NCI-H524 treated with DMSO at 0.1 percent for 48 hours (cell line): ENCODE measurements around the gene ZSWIM6.

Experiments
- DNase-seq: peaks from one replicate; lab custom pipeline; 2025; lab: John Stamatoyannopoulos, UW

The ZSWIM6 gene

GRCh38 chr5:61441742-61442141, 109.7 kb downstream of the ZSWIM6 start:
- no peak for DNase-seq

GRCh38 chr5:61447780-61448495, 115.9 kb downstream of the ZSWIM6 start:
- no peak for DNase-seq

GRCh38 chr5:61449804-61450492, 117.9 kb downstream of the ZSWIM6 start:
- DNase-seq: no peak

- DNase-seq: peak; percentile 66
These were observed 118.6 kb downstream of the ZSWIM6 start for GRCh38 chr5:61450493-61451279.

DNA sequence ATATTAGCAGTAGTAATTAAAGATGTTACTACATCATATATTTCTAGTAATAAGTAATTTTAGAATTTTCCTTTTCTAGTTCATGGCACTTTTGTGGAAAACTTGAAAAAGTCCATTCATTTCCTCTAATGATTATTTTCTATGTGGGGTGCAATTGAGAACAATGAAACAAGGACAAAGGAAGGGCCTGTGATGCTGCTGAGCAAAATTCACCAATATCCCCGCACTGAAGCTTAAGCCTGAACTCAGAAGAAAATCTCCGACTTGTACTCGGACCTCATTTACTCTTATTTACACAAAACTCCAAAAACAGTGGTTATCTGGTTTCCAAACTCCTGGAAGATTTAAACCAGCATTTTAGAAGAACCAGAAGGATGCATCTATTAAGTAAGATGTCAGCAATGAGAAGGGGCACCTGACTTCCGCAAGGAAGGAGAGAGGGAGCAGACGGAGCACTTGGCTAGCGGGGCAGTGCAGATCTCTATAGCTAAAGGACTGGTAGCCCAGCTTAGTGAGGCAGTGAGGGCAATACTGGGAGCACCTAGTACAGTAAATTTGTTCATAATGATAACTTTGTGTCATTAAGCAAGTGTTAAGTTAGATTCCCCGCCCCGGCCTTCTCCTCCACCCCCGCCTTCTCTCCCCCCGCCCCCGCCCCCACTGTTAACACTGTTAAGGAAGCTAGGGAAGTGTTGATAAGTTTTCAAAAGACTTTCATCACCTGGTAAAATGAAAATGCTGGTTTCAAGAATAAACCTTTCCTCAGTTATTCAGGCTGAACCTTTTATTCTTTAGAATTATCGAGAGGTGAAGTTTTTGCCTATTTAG, 123.3 kb downstream of the ZSWIM6 start:
- no peak for DNase-seq

GRCh38 chr5:61460471-61460870, 128.4 kb downstream of the ZSWIM6 start:
- DNase-seq: no peak

- DNase-seq: no peak
These were observed 129.4 kb downstream of the ZSWIM6 start for GRCh38 chr5:61461417-61461816.

DNA sequence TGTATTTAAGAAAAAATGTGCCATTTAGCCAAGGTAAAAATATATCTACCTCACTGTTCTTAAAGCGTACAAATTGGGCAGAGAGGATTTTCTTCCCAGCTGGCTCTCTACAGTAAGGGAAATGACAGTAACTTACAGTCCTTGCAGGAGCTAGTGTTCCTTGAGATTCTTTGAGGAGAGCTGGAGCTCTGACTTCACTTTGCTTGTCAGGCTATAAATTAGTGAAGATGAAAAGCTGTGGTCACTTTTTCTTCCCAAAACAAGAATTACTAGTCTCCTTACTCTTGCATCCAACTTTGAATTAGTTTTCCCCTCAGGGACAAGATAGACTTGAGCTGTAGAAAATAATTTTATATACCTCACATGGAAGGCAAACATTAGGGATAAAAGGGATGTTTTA, 129.9 kb downstream of the ZSWIM6 start:
- DNase-seq: no peak

DNA sequence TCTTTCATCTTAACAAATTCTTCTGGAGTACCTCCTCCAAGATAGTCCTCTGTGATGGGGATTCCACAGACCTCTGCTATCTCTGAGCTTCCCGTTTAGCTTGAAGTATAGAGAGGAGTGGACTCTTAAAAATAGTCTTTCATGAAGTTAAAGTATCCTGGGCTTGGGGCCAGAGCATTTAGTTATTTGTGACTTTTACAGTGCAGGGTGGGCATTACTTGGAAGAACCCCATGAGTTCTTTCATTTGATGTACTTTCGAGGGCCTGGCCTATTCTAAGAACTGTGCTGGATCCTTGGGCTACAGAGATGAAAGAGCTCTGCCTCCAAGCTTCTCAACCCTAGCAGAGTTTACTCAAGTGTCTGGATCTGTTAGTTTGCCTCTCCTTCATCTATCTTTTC, 131.5 kb downstream of the ZSWIM6 start:
- DNase-seq: no peak

GRCh38 chr5:61464512-61464911, 132.5 kb downstream of the ZSWIM6 start:
- DNase-seq: no peak

GRCh38 chr5:61465066-61465465, 133.0 kb downstream of the ZSWIM6 start:
- no peak for DNase-seq

- no peak for DNase-seq
These were observed 133.4 kb downstream of the ZSWIM6 start for GRCh38 chr5:61465496-61465895.

DNA sequence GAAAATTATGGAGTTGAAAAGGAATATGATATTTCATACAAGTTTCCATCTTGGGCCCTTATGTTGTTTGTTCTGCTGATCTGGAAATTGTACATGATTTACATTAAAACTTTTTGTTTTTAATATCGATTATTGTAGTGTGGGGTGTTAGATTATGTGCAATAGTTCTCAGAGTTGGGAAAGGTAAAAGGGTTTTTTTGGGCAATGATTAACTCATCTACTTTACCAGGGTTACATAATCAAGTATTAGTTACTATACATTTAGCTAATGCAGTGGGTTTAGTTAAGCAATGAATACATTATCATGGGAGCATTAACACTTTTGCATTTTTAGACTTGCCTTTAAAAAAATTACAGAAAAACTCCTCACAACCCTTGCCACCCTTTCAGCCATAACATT, 134.0 kb downstream of the ZSWIM6 start:
- no peak for DNase-seq

- no peak for DNase-seq
These were observed 135.9 kb downstream of the ZSWIM6 start for GRCh38 chr5:61467766-61468482.

GRCh38 chr5:61468483-61468865, 136.4 kb downstream of the ZSWIM6 start:
- DNase-seq: no peak

GRCh38 chr5:61471352-61471751, 139.3 kb downstream of the ZSWIM6 start:
- DNase-seq: no peak

- no peak for DNase-seq
These were observed 140.3 kb downstream of the ZSWIM6 start for GRCh38 chr5:61472172-61472958.

GRCh38 chr5:61474746-61475145, 142.7 kb downstream of the ZSWIM6 start:
- DNase-seq: no peak

- no peak for DNase-seq
These were observed 145.7 kb downstream of the ZSWIM6 start for GRCh38 chr5:61477788-61478187.

DNA sequence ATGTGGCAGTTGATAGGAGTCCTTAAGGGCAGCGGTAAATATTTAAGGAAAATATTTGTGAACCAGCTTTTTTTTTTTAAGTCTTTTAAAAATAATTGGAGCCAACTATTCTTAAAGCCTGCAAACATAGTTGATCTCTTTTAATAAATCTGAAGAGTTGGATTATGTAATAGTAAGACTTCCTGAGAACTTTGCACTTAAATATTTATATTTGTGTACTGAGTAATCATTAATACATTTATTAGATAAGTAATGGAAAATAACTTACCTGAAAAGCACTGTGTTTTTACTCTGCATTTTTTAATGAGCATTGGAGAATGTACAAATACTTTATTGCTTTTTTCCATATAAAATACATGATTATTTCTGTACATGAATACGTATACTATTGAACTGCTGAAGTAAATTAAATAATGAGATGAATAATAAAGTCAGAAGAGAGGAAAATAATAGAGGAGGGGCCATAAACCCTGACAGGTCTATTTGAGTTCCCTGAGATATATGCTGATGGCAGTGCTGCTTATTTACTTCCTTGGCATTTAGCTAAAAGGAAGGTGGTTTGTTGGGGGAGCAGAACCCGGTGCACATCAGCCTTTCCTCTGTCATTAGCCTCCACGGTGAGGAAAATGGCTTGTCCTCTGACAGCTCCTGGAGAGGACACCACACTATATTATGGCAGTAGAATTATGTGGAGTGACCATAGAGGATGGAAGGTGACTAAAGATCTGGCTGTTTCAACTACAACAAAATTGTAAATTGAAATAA, 148.0 kb downstream of the ZSWIM6 start:
- no peak for DNase-seq
